Measurements from ENCODE around the gene EFHD1.
"Not testable (repeated sequence)": the region's sequence is repeated elsewhere in the genome, so short reads cannot be mapped to it uniquely, and the experiment has no call there.

Gene EFHD1

GRCh38 chr2:232655392-232655791 is 22.0 kb downstream of the EFHD1 start:
- DNase-seq: no peak

- no peak for DNase-seq
These were observed 24.9 kb downstream of the EFHD1 start for GRCh38 chr2:232658217-232658785.

GRCh38 chr2:232659359-232659758 is 26.0 kb downstream of the EFHD1 start:
- DNase-seq: no peak

GRCh38 chr2:232662486-232663260 is 29.3 kb downstream of the EFHD1 start:
- no peak for DNase-seq

- DNase-seq: no peak
These were observed 32.8 kb downstream of the EFHD1 start for GRCh38 chr2:232666051-232666805.

GRCh38 chr2:232667989-232668583 is 34.7 kb downstream of the EFHD1 start:
- DNase-seq: no peak

- no peak for DNase-seq
These were observed 35.5 kb downstream of the EFHD1 start for GRCh38 chr2:232668805-232669444.

- DNase-seq: no peak
These were observed 39.2 kb downstream of the EFHD1 start for GRCh38 chr2:232672588-232672987.

GRCh38 chr2:232674491-232674890 is 41.1 kb downstream of the EFHD1 start:
- DNase-seq: no peak

GRCh38 chr2:232675381-232675780 is 42.0 kb downstream of the EFHD1 start:
- DNase-seq: no peak

GRCh38 chr2:232680006-232680405 is 46.6 kb downstream of the EFHD1 start:
- DNase-seq: no peak

GRCh38 chr2:232681527-232681926 is 48.1 kb downstream of the EFHD1 start:
- DNase-seq: no peak

- DNase-seq: no peak
These were observed 50.0 kb downstream of the EFHD1 start for GRCh38 chr2:232683368-232683767.

GRCh38 chr2:232685391-232685790 is 52.0 kb downstream of the EFHD1 start:
- not testable (repeated sequence) for DNase-seq

- DNase-seq: no peak
These were observed 54.2 kb downstream of the EFHD1 start for GRCh38 chr2:232687382-232688160.

GRCh38 chr2:232688201-232688600 is 54.8 kb downstream of the EFHD1 start:
- no peak for DNase-seq

GRCh38 chr2:232689152-232689910 is 55.9 kb downstream of the EFHD1 start:
- no peak for DNase-seq

GRCh38 chr2:232691117-232691516 is 57.7 kb downstream of the EFHD1 start:
- not testable (repeated sequence) for DNase-seq

- no peak for DNase-seq
These were observed 59.9 kb downstream of the EFHD1 start for GRCh38 chr2:232693344-232693743.

- no peak for DNase-seq
These were observed 63.2 kb downstream of the EFHD1 start for GRCh38 chr2:232696609-232697058.
